ENCODE results near the gene NFXL1.

Gene NFXL1

GRCh38 chr4:47837094-47837907 lies 77.1 kb downstream of the NFXL1 start:
- Histone ChIP-seq H3K27ac (ENCODE audit: low read depth, low read length) (no peak overlapping the region), H3K36me3 (ENCODE audit: control insufficient read depth in 1 of 2, insufficient read depth in 2 of 2, low read length in 2 of 2) (peaks cover 0 to 2% of the 10 kb centered on the region in 2 donors), H3K9me3 (ENCODE audit: control insufficient read depth in 1 of 2, low read length in 2 of 2) (no peaks in the 10 kb centered on the region), H3K27me3 (ENCODE audit: control insufficient read depth in 1 of 2, insufficient read depth in 2 of 2, low read length in 2 of 2) (peaks cover 0 to 3% of the 10 kb centered on the region in 2 donors), H3K4me3 (ENCODE audit: low read depth in 1 of 2, low read length in 2 of 2) (peak overlapping the region; percentile 72 to 74), H3K4me1 (ENCODE audit: control insufficient read depth in 1 of 2, insufficient read depth in 2 of 2, low read length in 2 of 2) (peaks cover 5 to 22% of the 10 kb centered on the region in 2 donors), H3K9ac (ENCODE audit: low read depth in 1 of 2, low read length in 2 of 2) (peak overlapping the region; percentile 42 to 57)

GRCh38 chr4:47836641-47837093 lies 77.7 kb downstream of the NFXL1 start:
- Histone ChIP-seq H3K4me3 (ENCODE audit: low read depth in 1 of 2, low read length in 2 of 2) (peak overlapping the region; percentile 72 to 74), H3K9me3 (ENCODE audit: control insufficient read depth in 1 of 2, low read length in 2 of 2) (no peaks in the 10 kb centered on the region), H3K27me3 (ENCODE audit: control insufficient read depth in 1 of 2, insufficient read depth in 2 of 2, low read length in 2 of 2) (peaks cover 0 to 3% of the 10 kb centered on the region in 2 donors), H3K9ac (ENCODE audit: low read depth in 1 of 2, low read length in 2 of 2) (peak overlapping the region; percentile 42 to 57), H3K27ac (ENCODE audit: low read depth, low read length) (no peak overlapping the region), H3K4me1 (ENCODE audit: control insufficient read depth in 1 of 2, insufficient read depth in 2 of 2, low read length in 2 of 2) (peaks cover 5 to 22% of the 10 kb centered on the region in 2 donors), H3K36me3 (ENCODE audit: control insufficient read depth in 1 of 2, insufficient read depth in 2 of 2, low read length in 2 of 2) (no peaks in the 10 kb centered on the region)

GRCh38 chr4:47835494-47835893 lies 78.9 kb downstream of the NFXL1 start:
- Histone ChIP-seq H3K9ac (ENCODE audit: low read depth in 1 of 2, low read length in 2 of 2) (no peak overlapping the region), H3K27me3 (ENCODE audit: control insufficient read depth in 1 of 2, insufficient read depth in 2 of 2, low read length in 2 of 2) (peaks cover 0 to 3% of the 10 kb centered on the region in 2 donors), H3K9me3 (ENCODE audit: control insufficient read depth in 1 of 2, low read length in 2 of 2) (no peaks in the 10 kb centered on the region), H3K27ac (ENCODE audit: low read depth, low read length) (no peak overlapping the region), H3K36me3 (ENCODE audit: control insufficient read depth in 1 of 2, insufficient read depth in 2 of 2, low read length in 2 of 2) (no peaks in the 10 kb centered on the region), H3K4me1 (ENCODE audit: control insufficient read depth in 1 of 2, insufficient read depth in 2 of 2, low read length in 2 of 2) (peaks cover 5 to 22% of the 10 kb centered on the region in 2 donors), H3K4me3 (ENCODE audit: low read depth in 1 of 2, low read length in 2 of 2) (no peak overlapping the region)

GRCh38 chr4:47831026-47831679 lies 83.2 kb downstream of the NFXL1 start:
- peaks cover 4 to 5% of the 10 kb centered on the region in 2 donors for H3K4me1 ChIP-seq (ENCODE audit: control insufficient read depth in 1 of 2, insufficient read depth in 2 of 2, low read length in 2 of 2)
- no peaks in the 10 kb centered on the region for H3K36me3 ChIP-seq (ENCODE audit: control insufficient read depth in 1 of 2, insufficient read depth in 2 of 2, low read length in 2 of 2)
- H3K9ac ChIP-seq (ENCODE audit: low read depth in 1 of 2, low read length in 2 of 2), result no peak overlapping the region
- no peak overlapping the region for H3K27ac ChIP-seq (ENCODE audit: low read depth, low read length)
- H3K27me3 ChIP-seq (ENCODE audit: control insufficient read depth in 1 of 2, insufficient read depth in 2 of 2, low read length in 2 of 2), result peaks cover 0 to 7% of the 10 kb centered on the region in 2 donors
- H3K9me3 ChIP-seq (ENCODE audit: control insufficient read depth in 1 of 2, low read length in 2 of 2), result no peaks in the 10 kb centered on the region
- H3K4me3 ChIP-seq (ENCODE audit: low read depth in 1 of 2, low read length in 2 of 2), result no peak overlapping the region

- Histone ChIP-seq H3K9me3 (ENCODE audit: control insufficient read depth in 1 of 2, low read length in 2 of 2) (no peaks in the 10 kb centered on the region), H3K27me3 (ENCODE audit: control insufficient read depth in 1 of 2, insufficient read depth in 2 of 2, low read length in 2 of 2) (peaks cover 0 to 6% of the 10 kb centered on the region in 2 donors), H3K4me3 (ENCODE audit: low read depth in 1 of 2, low read length in 2 of 2) (no peak overlapping the region), H3K27ac (ENCODE audit: low read depth, low read length) (no peak overlapping the region), H3K4me1 (ENCODE audit: control insufficient read depth in 1 of 2, insufficient read depth in 2 of 2, low read length in 2 of 2) (no peaks in the 10 kb centered on the region), H3K9ac (ENCODE audit: low read depth in 1 of 2, low read length in 2 of 2) (no peak overlapping the region), H3K36me3 (ENCODE audit: control insufficient read depth in 1 of 2, insufficient read depth in 2 of 2, low read length in 2 of 2) (no peaks in the 10 kb centered on the region)
Measured at GRCh38 chr4:47830265-47831025, 83.9 kb downstream of the NFXL1 start.

- H3K9ac ChIP-seq (ENCODE audit: low read depth in 1 of 2, low read length in 2 of 2), result no peak overlapping the region
- no peak overlapping the region for H3K27ac ChIP-seq (ENCODE audit: low read depth, low read length)
Measured at GRCh38 chr4:47829438-47829837, 84.9 kb downstream of the NFXL1 start.

GRCh38 chr4:47827343-47828047 lies 86.9 kb downstream of the NFXL1 start:
- no peaks in the 10 kb centered on the region for H3K4me1 ChIP-seq (ENCODE audit: control insufficient read depth in 1 of 2, insufficient read depth in 2 of 2, low read length in 2 of 2)
- H3K36me3 ChIP-seq (ENCODE audit: control insufficient read depth in 1 of 2, insufficient read depth in 2 of 2, low read length in 2 of 2), result no peaks in the 10 kb centered on the region
- peaks cover 0 to 3% of the 10 kb centered on the region in 2 donors for H3K27me3 ChIP-seq (ENCODE audit: control insufficient read depth in 1 of 2, insufficient read depth in 2 of 2, low read length in 2 of 2)
- no peak overlapping the region for H3K27ac ChIP-seq (ENCODE audit: low read depth, low read length)
- no peak overlapping the region for H3K9ac ChIP-seq (ENCODE audit: low read depth in 1 of 2, low read length in 2 of 2)
- H3K9me3 ChIP-seq (ENCODE audit: control insufficient read depth in 1 of 2, low read length in 2 of 2), result no peaks in the 10 kb centered on the region
- H3K4me3 ChIP-seq (ENCODE audit: low read depth in 1 of 2, low read length in 2 of 2), result no peak overlapping the region

More at GRCh38 chr4:47829438-47829837, 84.9 kb downstream of the NFXL1 start:
- Histone ChIP-seq H3K27me3 (ENCODE audit: control insufficient read depth in 1 of 2, insufficient read depth in 2 of 2, low read length in 2 of 2) (peaks cover 0 to 3% of the 10 kb centered on the region in 2 donors), H3K4me3 (ENCODE audit: low read depth in 1 of 2, low read length in 2 of 2) (no peak overlapping the region), H3K4me1 (ENCODE audit: control insufficient read depth in 1 of 2, insufficient read depth in 2 of 2, low read length in 2 of 2) (no peaks in the 10 kb centered on the region), H3K36me3 (ENCODE audit: control insufficient read depth in 1 of 2, insufficient read depth in 2 of 2, low read length in 2 of 2) (no peaks in the 10 kb centered on the region), H3K9me3 (ENCODE audit: control insufficient read depth in 1 of 2, low read length in 2 of 2) (no peaks in the 10 kb centered on the region)

GRCh38 chr4:47824840-47825239 lies 89.5 kb downstream of the NFXL1 start:
- Histone ChIP-seq H3K9me3 (ENCODE audit: control insufficient read depth in 1 of 2, low read length in 2 of 2) (no peaks in the 10 kb centered on the region), H3K9ac (ENCODE audit: low read depth in 1 of 2, low read length in 2 of 2) (no peak overlapping the region), H3K27ac (ENCODE audit: low read depth, low read length) (no peak overlapping the region), H3K27me3 (ENCODE audit: control insufficient read depth in 1 of 2, insufficient read depth in 2 of 2, low read length in 2 of 2) (peaks cover 0 to under 1% of the 10 kb centered on the region in 2 donors), H3K4me1 (ENCODE audit: control insufficient read depth in 1 of 2, insufficient read depth in 2 of 2, low read length in 2 of 2) (peaks cover 0 to 3% of the 10 kb centered on the region in 2 donors), H3K36me3 (ENCODE audit: control insufficient read depth in 1 of 2, insufficient read depth in 2 of 2, low read length in 2 of 2) (no peaks in the 10 kb centered on the region), H3K4me3 (ENCODE audit: low read depth in 1 of 2, low read length in 2 of 2) (no peak overlapping the region)

GRCh38 chr4:47819178-47819577 lies 95.2 kb downstream of the NFXL1 start:
- Histone ChIP-seq H3K36me3 (ENCODE audit: control insufficient read depth in 1 of 2, insufficient read depth in 2 of 2, low read length in 2 of 2) (no peaks in the 10 kb centered on the region), H3K27me3 (ENCODE audit: control insufficient read depth in 1 of 2, insufficient read depth in 2 of 2, low read length in 2 of 2) (no peaks in the 10 kb centered on the region), H3K4me3 (ENCODE audit: low read depth in 1 of 2, low read length in 2 of 2) (no peak overlapping the region), H3K4me1 (ENCODE audit: control insufficient read depth in 1 of 2, insufficient read depth in 2 of 2, low read length in 2 of 2) (peaks cover 0 to 3% of the 10 kb centered on the region in 2 donors), H3K9ac (ENCODE audit: low read depth in 1 of 2, low read length in 2 of 2) (no peak overlapping the region), H3K9me3 (ENCODE audit: control insufficient read depth in 1 of 2, low read length in 2 of 2) (no peaks in the 10 kb centered on the region), H3K27ac (ENCODE audit: low read depth, low read length) (no peak overlapping the region)

Measured in duodenal mucosa (tissue), 2 donors.